ENCODE data around the gene PLXDC2. TPM values are rescaled to one million over a fixed set of nuclear protein-coding genes. Genes with fewer than 3 reads are reported as not detected.

PLXDC2 gene
- total and polyA plus RNA-seq, 7 donors, result 1.8 to 44.6 (median 18.2) TPM

DNA sequence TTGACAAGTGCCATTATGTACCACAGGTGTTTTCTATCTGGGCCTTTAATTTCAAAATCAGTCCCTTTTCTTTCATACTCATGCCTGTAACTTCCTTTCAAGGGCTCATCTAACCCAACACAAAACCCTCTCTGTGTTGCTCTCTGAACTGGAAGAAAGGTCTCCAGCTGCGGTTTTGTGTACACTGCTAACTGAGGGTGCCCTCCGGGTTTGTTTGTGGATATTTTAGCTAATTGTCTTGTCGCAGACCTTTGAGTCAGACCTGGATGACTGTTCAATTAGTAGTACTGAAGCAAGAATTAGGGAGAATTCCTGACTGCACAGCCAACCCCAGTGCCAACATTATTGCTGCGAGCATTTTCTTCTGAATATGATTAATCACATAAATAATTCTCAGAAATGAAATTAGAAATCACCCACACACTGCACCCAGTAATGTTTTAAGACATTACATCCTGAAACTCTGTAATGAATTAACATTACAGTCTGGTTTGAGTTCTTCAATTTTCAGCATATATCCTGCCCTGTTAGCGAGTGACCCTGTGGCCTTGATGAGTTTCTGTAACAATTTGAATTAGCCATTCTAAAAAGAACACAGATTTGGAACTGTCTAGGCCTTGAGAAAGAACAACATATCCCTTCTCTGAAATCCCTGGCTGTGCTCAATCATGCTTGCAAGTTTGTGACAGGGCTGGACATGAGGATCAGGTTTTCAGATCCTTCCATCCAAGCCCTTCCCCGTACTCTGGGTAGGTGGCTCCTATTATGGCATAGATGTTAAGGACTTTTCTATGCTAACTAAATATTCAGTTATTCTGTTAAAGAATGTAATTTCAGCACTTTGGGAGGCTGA, 460.1 kb downstream of the PLXDC2 start:
- TF ChIP-seq POLR2AphosphoS5 (IDR thresholded peaks at IDR 0.05) (no peak), POLR2A (IDR thresholded peaks at IDR 0.05) (no peak), CTCF (IDR thresholded peaks at IDR 0.05) (no peak), EP300 (IDR thresholded peaks at IDR 0.05) (no peak)
- H3K9me3 ChIP-seq, result no peaks in the 10 kb centered on the region
- H3K4me3 ChIP-seq, result no peak overlapping the region
- no peak overlapping the region for H3K27ac ChIP-seq
- peaks cover 0 to 11% (median 0%) of the 10 kb centered on the region in 4 donors for H3K36me3 ChIP-seq
- H3K27me3 ChIP-seq, result no peaks in the 10 kb centered on the region
- 71 to 82% methylated on average over 6 of the region's 6 CpGs for WGBS, 2 donors
- H3K4me1 ChIP-seq, result no peaks in the 10 kb centered on the region
- no peak for DNase-seq
- intact Hi-C loops (cut with DNase I), result no loop called here

DNA sequence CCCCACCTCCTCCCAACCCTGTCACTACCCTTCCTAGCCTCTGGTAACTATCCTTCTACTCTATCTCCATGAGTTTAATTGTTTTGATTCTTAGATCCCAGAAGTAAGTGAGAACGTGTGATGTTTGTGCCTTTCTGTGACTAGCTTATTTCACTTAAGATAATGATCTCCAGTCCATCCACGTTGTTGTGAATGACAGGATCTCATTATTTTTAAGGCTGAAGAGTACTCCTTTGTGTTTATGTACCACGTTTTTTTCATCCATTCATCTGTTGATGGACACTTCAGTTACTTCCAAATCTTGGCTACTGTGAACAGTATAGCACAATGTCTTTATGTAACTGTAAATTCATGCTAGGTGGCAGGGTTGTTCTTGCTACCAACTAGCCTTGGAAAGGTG, 461.6 kb downstream of the PLXDC2 start:
- H3K9me3 ChIP-seq, result no peaks in the 10 kb centered on the region
- intact Hi-C loops (cut with DNase I), result no loop called here
- peaks cover 0 to 11% (median 0%) of the 10 kb centered on the region in 4 donors for H3K36me3 ChIP-seq
- H3K4me3 ChIP-seq, result no peak overlapping the region
- H3K4me1 ChIP-seq, result no peaks in the 10 kb centered on the region
- DNase-seq, result no peak
- 74 to 75% methylated on average over 3 of the region's 3 CpGs for WGBS, 2 donors
- no peak overlapping the region for H3K27ac ChIP-seq
- no peaks in the 10 kb centered on the region for H3K27me3 ChIP-seq
- TF ChIP-seq POLR2A (IDR thresholded peaks at IDR 0.05) (no peak), POLR2AphosphoS5 (IDR thresholded peaks at IDR 0.05) (no peak), CTCF (IDR thresholded peaks at IDR 0.05) (no peak), EP300 (IDR thresholded peaks at IDR 0.05) (no peak)

GRCh38 chr10:20281579-20281978, 465.3 kb downstream of the PLXDC2 start:
- TF ChIP-seq POLR2A (IDR thresholded peaks at IDR 0.05) (no peak), CTCF (IDR thresholded peaks at IDR 0.05) (no peak), EP300 (IDR thresholded peaks at IDR 0.05) (no peak), POLR2AphosphoS5 (IDR thresholded peaks at IDR 0.05) (no peak)
- Histone ChIP-seq H3K9me3 (no peaks in the 10 kb centered on the region), H3K27ac (no peak overlapping the region), H3K4me1 (no peaks in the 10 kb centered on the region), H3K27me3 (no peaks in the 10 kb centered on the region), H3K36me3 (peaks cover 0 to 11% (median 0%) of the 10 kb centered on the region in 4 donors), H3K4me3 (no peak overlapping the region)
- no peak for DNase-seq
- intact Hi-C loops (cut with DNase I), result no loop called here
- WGBS, 2 donors, result 83 to 85% methylated on average over 1 of the region's 1 CpG

DNA sequence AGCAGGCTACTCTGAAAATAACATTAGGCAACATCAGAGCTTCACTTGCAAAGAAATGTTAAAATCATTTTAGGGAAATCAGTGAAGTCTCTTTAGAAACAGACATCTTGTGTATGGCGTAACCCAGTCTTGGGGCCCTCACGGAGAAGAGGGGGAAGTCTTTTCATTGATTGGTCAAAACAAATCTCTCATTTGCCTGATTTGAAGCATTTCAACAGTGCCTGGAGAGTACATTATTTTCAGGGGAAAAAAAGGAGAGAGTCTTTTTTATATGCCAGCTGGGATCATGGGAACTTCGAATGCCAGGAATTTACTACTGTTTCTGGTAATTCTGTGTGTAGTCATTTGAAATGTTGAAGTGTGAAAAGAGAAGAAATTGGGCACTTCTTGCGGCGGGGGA, 471.4 kb downstream of the PLXDC2 start:
- DNase-seq, result no peak
- TF ChIP-seq EP300 (IDR thresholded peaks at IDR 0.05), result no peak
- no peak for TF ChIP-seq CTCF (IDR thresholded peaks at IDR 0.05)
- no peak for TF ChIP-seq POLR2AphosphoS5 (IDR thresholded peaks at IDR 0.05)
- no peak for TF ChIP-seq POLR2A (IDR thresholded peaks at IDR 0.05)

More for the DNA sequence above, 471.4 kb downstream of the PLXDC2 start:
- no peaks in the 10 kb centered on the region for H3K9me3 ChIP-seq
- H3K27ac ChIP-seq, result peak overlapping the region in 1 of 4 donors; percentile 22
- peaks cover 0 to 27% (median 22%) of the 10 kb centered on the region in 4 donors for H3K4me1 ChIP-seq
- H3K36me3 ChIP-seq, result no peaks in the 10 kb centered on the region
- intact Hi-C loops (cut with DNase I), result no loop called here
- no peak overlapping the region for H3K4me3 ChIP-seq
- 82 to 86% methylated on average over 5 of the region's 5 CpGs for WGBS, 2 donors
- H3K27me3 ChIP-seq, result no peaks in the 10 kb centered on the region
